Endothelial cell of umbilical vein (primary cell): ENCODE measurements around the gene MKNK1. TPM values are rescaled to one million over a fixed set of nuclear protein-coding genes. Genes with fewer than 3 reads are reported as not detected.

Experiments
- BruUV-seq: library from RNA; stranded (reverse); fragments of 400-500 nt; replicated peaks from 2 replicates; lab custom pipeline; 2021; lab: Mats Ljungman, UMichigan
- CTCF ChIA-PET: fragments of 300-600, 350-600 bp; sonication (Branson Sonifier 250); formaldehyde crosslinking; loops from one replicate; lab custom pipeline; 2021; ENCODE audit warnings: antibody characterized with exemption, inconsistent platforms; lab: Charles Lee
- POLR2A ChIA-PET: fragments of 300-600, 350-600 bp; sonication (Branson Sonifier 250); formaldehyde crosslinking; loops from one replicate; lab custom pipeline; 2021; ENCODE audit warnings: antibody characterized with exemption, inconsistent platforms; lab: Charles Lee
- DNase-seq: peaks from one replicate; pipeline ENCODE4 v3.0.0-alpha.2; 2011; ENCODE audit warnings: low read depth, low spot score
- FAIRE-seq: peaks from 2 replicates; lab custom pipeline; 2011; peaks lifted over from hg19 to GRCh38; lab: Jason Lieb, UNC
- H2AFZ ChIP-seq: 2 replicates; pipeline ENCODE4 v1.6.0; 2012; ENCODE audit warnings: low read depth, low read length, control low read depth, inconsistent platforms
- H3K27ac ChIP-seq: 2 replicates; pipeline ENCODE4 v1.5.1; 2011; ENCODE audit warnings: low read depth, mild to moderate bottlenecking, control low read depth, low read length, moderate library complexity; ENCODE audit not compliant: insufficient read depth
- H3K27me3 ChIP-seq, 2 experiments: 2 replicates each; pipeline versions ENCODE4 v1.6.0 to v1.6.1; 2011; ENCODE audit warnings: low read length in 2 of 2, mixed read lengths in 1 of 2; ENCODE audit not compliant: control insufficient read depth in 2 of 2, insufficient read depth in 2 of 2
- H3K36me3 ChIP-seq, 2 experiments: 2 replicates in 1 of 2; 3 replicates in 1 of 2; pipeline ENCODE4 v1.5.1; 2011; ENCODE audit warnings: low read length in 2 of 2, mild to moderate bottlenecking in 1 of 2, moderate library complexity in 1 of 2; ENCODE audit not compliant: control insufficient read depth in 2 of 2, insufficient read depth in 2 of 2; ENCODE audit errors: extremely low read depth in 1 of 2
- H3K4me1 ChIP-seq: 3 replicates; pipeline ENCODE4 v1.5.1; 2011; ENCODE audit warnings: mild to moderate bottlenecking, low read length; ENCODE audit not compliant: control insufficient read depth, insufficient read depth; ENCODE audit errors: extremely low read depth
- H3K4me2 ChIP-seq: 2 replicates; pipeline ENCODE4 v1.6.1; 2011; ENCODE audit warnings: low read length, control low read depth, mixed read lengths; ENCODE audit not compliant: insufficient read depth
- H3K4me3 ChIP-seq, 3 experiments: fragments of 200-600 bp in 1 of 3; sonication (generic), shearing (Covaris generic) in 1 of 3; replicated peaks in 1 of 3; 2 replicates each; pipeline ENCODE4 v1.5.1; 2011 to 2016; ENCODE audit warnings: control low read depth in 3 of 3, low read length in 3 of 3, mild to moderate bottlenecking in 2 of 3, inconsistent platforms in 1 of 3, low read depth in 1 of 3, moderate library complexity in 1 of 3; ENCODE audit not compliant: insufficient read depth in 1 of 3
- H3K79me2 ChIP-seq: 2 replicates; pipeline ENCODE4 v1.6.0; 2012; ENCODE audit warnings: low read length, inconsistent platforms; ENCODE audit not compliant: control insufficient read depth, insufficient read depth
- H3K9ac ChIP-seq: replicated peaks from 2 replicates; pipeline ENCODE3; 2011; ENCODE audit warnings: low read length, control low read depth; ENCODE audit not compliant: insufficient read depth; ENCODE audit errors: extremely low read depth
- H3K9me1 ChIP-seq: replicated peaks from 3 replicates; pipeline ENCODE4 v1.6.0; 2011; ENCODE audit warnings: mild to moderate bottlenecking, low read length; ENCODE audit not compliant: control insufficient read depth, insufficient read depth; ENCODE audit errors: extremely low read depth
- H3K9me3 ChIP-seq: replicated peaks from 2 replicates; pipeline ENCODE4 v1.5.1; 2012; ENCODE audit warnings: low read length, inconsistent platforms; ENCODE audit not compliant: control insufficient read depth, insufficient read depth
- H4K20me1 ChIP-seq: replicated peaks from 2 replicates; pipeline ENCODE3; 2011; ENCODE audit warnings: mild to moderate bottlenecking, low read length; ENCODE audit not compliant: control insufficient read depth, insufficient read depth; ENCODE audit errors: extremely low read depth
- EZH2 ChIP-seq: IDR thresholded peaks from 2 replicates; pipeline ENCODE4 v1.6.1; 2012; ENCODE audit warnings: borderline replicate concordance, low read depth, mild to moderate bottlenecking, moderate library complexity, low read length, inconsistent platforms; ENCODE audit not compliant: severe bottlenecking
- FOS ChIP-seq: IDR thresholded peaks from 2 replicates; pipeline ENCODE4 v1.6.1; 2011; ENCODE audit warnings: mild to moderate bottlenecking, low read length, moderate library complexity, borderline replicate concordance; ENCODE audit not compliant: insufficient read depth
- GATA2 ChIP-seq: IDR thresholded peaks from 2 replicates; pipeline ENCODE4 v1.7.0; 2011; ENCODE audit warnings: low read depth, mild to moderate bottlenecking, moderate library complexity, mixed read lengths, low read length; ENCODE audit not compliant: insufficient read length, insufficient read depth
- JUN ChIP-seq: IDR thresholded peaks from 2 replicates; pipeline ENCODE4 v1.6.1; 2011; ENCODE audit warnings: borderline replicate concordance, low read depth; ENCODE audit not compliant: insufficient read length, insufficient read depth
- MYC ChIP-seq: IDR thresholded peaks from one replicate; pipeline ENCODE4 v1.6.1; 2011; ENCODE audit warnings: mild to moderate bottlenecking, low read depth, low read length
- POLR2A ChIP-seq: IDR thresholded peaks from 2 replicates; pipeline ENCODE4 v1.6.1; 2012; ENCODE audit warnings: low read depth, mild to moderate bottlenecking, control low read depth, low read length
- POLR2AphosphoS5 ChIP-seq: IDR thresholded peaks from 2 replicates; pipeline ENCODE4 v1.6.1; 2012; ENCODE audit warnings: low read depth, mild to moderate bottlenecking, control low read depth, low read length, moderate library complexity; ENCODE audit not compliant: insufficient read depth
- dilution Hi-C: fragments of 300-500 bp; cut with MboI; formaldehyde crosslinking; loops from one replicate; pipeline ENCODE4 v1.15.0; 2019; ENCODE audit warnings: low sequenced_read_pairs; ENCODE audit not compliant: extremely low pct_ligation_motif_present
- intact Hi-C: fragments of 100-400 bp; cut with micrococcal nuclease; formaldehyde crosslinking; loops from one replicate; pipeline ENCODE4 v1.10.0; 2022
- polyA plus RNA-seq, 4 experiments: library from polyadenylated mRNA; depleted of rRNA in 3 of 4; stranded (reverse) in 3 of 4; unstranded in 1 of 4; fragments of >200 nt; gene quantifications; 2 replicates each; pipeline versions ENCODE4 v1.2.1 to v1.2.3, GENCODE V29; 2011 to 2012; ENCODE audit warnings: missing spikeins in 1 of 4
- total RNA-seq: library from RNA; stranded (reverse); gene quantifications from 2 replicates; pipeline ENCODE4 v1.2.3, GENCODE V29; 2021
- TF ChIP-seq, protein P1 (sequence below): IDR thresholded peaks from 2 replicates; pipeline ENCODE4 v1.6.1; 2011; ENCODE audit not compliant: insufficient read depth, insufficient read length
- TF ChIP-seq, protein P2 (sequence below), 2 donors: IDR thresholded peaks; 1 replicate in 1 of 2; 2 replicates in 1 of 2; pipeline ENCODE4 v1.5.1; 2011; ENCODE audit warnings: low read length in 2 of 2, mild to moderate bottlenecking in 2 of 2, moderate library complexity in 2 of 2, control low read depth in 1 of 2, inconsistent platforms in 1 of 2, low read depth in 1 of 2; ENCODE audit not compliant: insufficient read depth in 1 of 2; ENCODE audit errors: extremely low read depth in 1 of 2

MKNK1 gene
- total and polyA plus RNA-seq, 2 donors (not counting 3 experiments of a cell fraction or from before 2014, with no cell fraction given), result 32.9 to 42.6 TPM

DNA sequence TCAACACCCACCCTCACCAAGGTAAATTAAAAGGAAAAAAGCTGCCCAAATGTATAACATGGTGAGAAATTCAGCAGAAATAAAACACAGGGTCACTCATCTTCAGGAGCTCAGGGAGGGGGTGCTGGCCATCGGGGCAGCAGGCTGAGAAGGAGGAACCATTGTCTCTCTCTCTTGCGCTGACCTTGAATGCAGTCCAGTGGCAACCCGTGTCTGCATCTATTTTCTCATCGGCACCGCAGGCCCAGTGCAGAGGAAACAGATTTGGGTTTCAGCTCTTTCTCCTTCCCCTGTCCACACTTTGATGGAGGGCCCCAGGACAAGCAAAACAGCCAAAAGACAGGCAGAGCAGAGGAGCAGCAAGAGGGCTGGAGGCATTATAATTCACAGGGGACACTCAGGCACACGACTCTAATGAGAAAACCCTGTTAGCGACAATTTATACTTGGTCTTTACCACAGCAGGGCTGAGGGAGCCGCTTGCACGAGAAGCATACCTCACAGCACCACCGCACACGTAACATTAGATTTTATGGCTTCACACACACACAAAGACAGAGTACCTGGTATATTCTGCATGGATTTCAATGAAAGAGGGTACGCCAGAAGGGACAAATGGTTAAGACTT is 18.6 kb downstream of the MKNK1 start:
- DNase-seq (no peak), FAIRE-seq (no peak)
- no peak overlapping the region for H3K27ac ChIP-seq
- H3K4me2 ChIP-seq, result no peak overlapping the region
- no peaks in the 10 kb centered on the region for H3K79me2 ChIP-seq
- no peak overlapping the region for H2AFZ ChIP-seq
- dilution Hi-C loops, result no loop called here
- H3K9me3 ChIP-seq, result no peaks in the 10 kb centered on the region
- intact Hi-C loops, result no loop called here
- H3K9ac ChIP-seq, result no peak overlapping the region
- peaks cover 9 to 11% of the 10 kb centered on the region in 2 experiments for H3K36me3 ChIP-seq
- no peaks in the 10 kb centered on the region for H3K27me3 ChIP-seq
- H4K20me1 ChIP-seq, result no peaks in the 10 kb centered on the region
- H3K9me1 ChIP-seq, result no peaks in the 10 kb centered on the region
- no TSS peak for BruUV-seq
- POLR2A ChIA-PET, result no interaction called here
- TF ChIP-seq, protein P1, sequence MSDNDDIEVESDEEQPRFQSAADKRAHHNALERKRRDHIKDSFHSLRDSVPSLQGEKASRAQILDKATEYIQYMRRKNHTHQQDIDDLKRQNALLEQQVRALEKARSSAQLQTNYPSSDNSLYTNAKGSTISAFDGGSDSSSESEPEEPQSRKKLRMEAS, result no peak
- TF ChIP-seq JUN, result no peak
- TF ChIP-seq FOS, result no peak
- TF ChIP-seq POLR2AphosphoS5, result no peak
- no peak for TF ChIP-seq MYC
- no peak for TF ChIP-seq EZH2
- TF ChIP-seq, protein P2, sequence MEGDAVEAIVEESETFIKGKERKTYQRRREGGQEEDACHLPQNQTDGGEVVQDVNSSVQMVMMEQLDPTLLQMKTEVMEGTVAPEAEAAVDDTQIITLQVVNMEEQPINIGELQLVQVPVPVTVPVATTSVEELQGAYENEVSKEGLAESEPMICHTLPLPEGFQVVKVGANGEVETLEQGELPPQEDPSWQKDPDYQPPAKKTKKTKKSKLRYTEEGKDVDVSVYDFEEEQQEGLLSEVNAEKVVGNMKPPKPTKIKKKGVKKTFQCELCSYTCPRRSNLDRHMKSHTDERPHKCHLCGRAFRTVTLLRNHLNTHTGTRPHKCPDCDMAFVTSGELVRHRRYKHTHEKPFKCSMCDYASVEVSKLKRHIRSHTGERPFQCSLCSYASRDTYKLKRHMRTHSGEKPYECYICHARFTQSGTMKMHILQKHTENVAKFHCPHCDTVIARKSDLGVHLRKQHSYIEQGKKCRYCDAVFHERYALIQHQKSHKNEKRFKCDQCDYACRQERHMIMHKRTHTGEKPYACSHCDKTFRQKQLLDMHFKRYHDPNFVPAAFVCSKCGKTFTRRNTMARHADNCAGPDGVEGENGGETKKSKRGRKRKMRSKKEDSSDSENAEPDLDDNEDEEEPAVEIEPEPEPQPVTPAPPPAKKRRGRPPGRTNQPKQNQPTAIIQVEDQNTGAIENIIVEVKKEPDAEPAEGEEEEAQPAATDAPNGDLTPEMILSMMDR (IDR thresholded peaks at IDR 0.05; ENCODE audit: extremely low read depth in 1 of 2, insufficient read depth in 1 of 2, low read depth in 1 of 2, low read length in 2 of 2), result no peak
- no peak for TF ChIP-seq POLR2A
- TF ChIP-seq GATA2, result no peak
- CTCF ChIA-PET, result interaction anchor here (1.0 to 2.7 kb wide), 2 partner anchors 10 to 19 kb away, joined by 3 to 9 read pairs; partner anchors contain the start of gene MKNK1
- H3K4me3 ChIP-seq, result no peak overlapping the region
- no peaks in the 10 kb centered on the region for H3K4me1 ChIP-seq
